Measurements from ENCODE around the gene AMIGO2.
"Not testable (repeated sequence)": the region's sequence is repeated elsewhere in the genome, so short reads cannot be mapped to it uniquely, and the experiment has no call there.

The AMIGO2 gene

GRCh38 chr12:47071241-47071852, 8.4 kb downstream of the AMIGO2 start:
- no peak for DNase-seq

GRCh38 chr12:47070310-47070709, 9.4 kb downstream of the AMIGO2 start:
- DNase-seq, result no peak

GRCh38 chr12:47068539-47068938, 11.2 kb downstream of the AMIGO2 start:
- DNase-seq, result no peak

- DNase-seq, result no peak
Measured at GRCh38 chr12:47067771-47068431, 11.9 kb downstream of the AMIGO2 start.

- DNase-seq, result no peak
Measured at GRCh38 chr12:47067176-47067575, 12.6 kb downstream of the AMIGO2 start.

- DNase-seq, result no peak
Measured at GRCh38 chr12:47066278-47067025, 13.3 kb downstream of the AMIGO2 start.

- DNase-seq, result no peak
Measured at GRCh38 chr12:47065546-47065945, 14.2 kb downstream of the AMIGO2 start.

GRCh38 chr12:47058640-47059039, 21.1 kb downstream of the AMIGO2 start:
- DNase-seq, result not testable (repeated sequence)

- not testable (repeated sequence) for DNase-seq
Measured at GRCh38 chr12:47056944-47057343, 22.8 kb downstream of the AMIGO2 start.

GRCh38 chr12:47055856-47056255, 23.9 kb downstream of the AMIGO2 start:
- not testable (repeated sequence) for DNase-seq

GRCh38 chr12:47054659-47055058, 25.1 kb downstream of the AMIGO2 start:
- no peak for DNase-seq

- no peak for DNase-seq
Measured at GRCh38 chr12:47053961-47054360, 25.8 kb downstream of the AMIGO2 start.

GRCh38 chr12:47052274-47052673, 27.5 kb downstream of the AMIGO2 start:
- DNase-seq, result no peak

GRCh38 chr12:47051291-47051690, 28.5 kb downstream of the AMIGO2 start:
- DNase-seq, result not testable (repeated sequence)

GRCh38 chr12:47048541-47048940, 31.2 kb downstream of the AMIGO2 start:
- DNase-seq, result no peak

GRCh38 chr12:47041327-47041726, 38.4 kb downstream of the AMIGO2 start:
- no peak for DNase-seq

GRCh38 chr12:47039756-47040155, 40.0 kb downstream of the AMIGO2 start:
- no peak for DNase-seq

GRCh38 chr12:47039079-47039478, 40.7 kb downstream of the AMIGO2 start:
- DNase-seq, result no peak

GRCh38 chr12:47038270-47038748, 41.5 kb downstream of the AMIGO2 start:
- DNase-seq, result no peak

GRCh38 chr12:47035484-47035883, 44.3 kb downstream of the AMIGO2 start:
- no peak for DNase-seq

GRCh38 chr12:47034661-47035060, 45.1 kb downstream of the AMIGO2 start:
- DNase-seq, result no peak

- no peak for DNase-seq
Measured at GRCh38 chr12:47033789-47034555, 45.8 kb downstream of the AMIGO2 start.

- DNase-seq, result no peak
Measured at GRCh38 chr12:47033081-47033480, 46.7 kb downstream of the AMIGO2 start.

All from DMS 273 treated with DMSO at 0.1 percent for 48 hours (cell line).